AG08396 (cell line): Measurements from ENCODE around the gene AIG1.
A peak's percentile ranks its signal among the peaks of the same experiment; 100 is the strongest.
"Not testable (repeated sequence)": the region's sequence is repeated elsewhere in the genome, so short reads cannot be mapped to it uniquely, and the experiment has no call there.

Experiments
- DNase-seq: peaks from one replicate; pipeline ENCODE4 v3.0.0; 2012; ENCODE audit warnings: low spot score, mixed read lengths

AIG1 gene

DNA sequence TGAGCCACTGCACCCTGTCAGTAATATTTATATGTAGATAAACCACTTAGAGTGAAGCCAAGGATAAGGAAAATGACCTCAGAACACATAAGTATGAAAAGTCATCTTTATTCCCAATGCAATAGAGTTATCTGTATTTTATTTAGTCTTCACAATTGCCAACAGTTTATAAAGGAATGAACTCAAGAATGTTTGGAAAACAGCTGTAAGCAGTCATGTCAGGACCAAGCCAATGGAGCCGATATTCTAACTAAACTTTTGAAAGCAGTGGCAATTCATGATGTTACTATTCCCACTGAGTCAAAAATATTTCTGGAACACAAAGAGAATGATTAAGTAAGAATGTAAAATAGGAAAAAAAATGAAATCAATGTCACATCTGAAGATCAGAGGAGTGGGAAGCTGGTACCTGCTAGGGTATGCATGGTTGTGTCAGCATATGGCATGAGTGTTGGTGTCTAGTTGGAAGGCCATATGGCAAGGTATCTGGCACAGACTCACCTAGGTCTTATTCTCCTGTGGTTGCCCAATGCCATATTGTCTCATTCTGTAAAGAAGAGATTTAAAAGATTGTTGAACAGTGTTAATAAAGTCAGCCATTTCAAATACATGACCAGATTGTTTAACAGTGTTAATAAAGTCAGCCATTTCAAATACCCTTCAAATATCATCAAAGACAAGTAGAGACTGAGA is 271.6 kb downstream of the AIG1 start:
- DNase-seq = no peak

DNA sequence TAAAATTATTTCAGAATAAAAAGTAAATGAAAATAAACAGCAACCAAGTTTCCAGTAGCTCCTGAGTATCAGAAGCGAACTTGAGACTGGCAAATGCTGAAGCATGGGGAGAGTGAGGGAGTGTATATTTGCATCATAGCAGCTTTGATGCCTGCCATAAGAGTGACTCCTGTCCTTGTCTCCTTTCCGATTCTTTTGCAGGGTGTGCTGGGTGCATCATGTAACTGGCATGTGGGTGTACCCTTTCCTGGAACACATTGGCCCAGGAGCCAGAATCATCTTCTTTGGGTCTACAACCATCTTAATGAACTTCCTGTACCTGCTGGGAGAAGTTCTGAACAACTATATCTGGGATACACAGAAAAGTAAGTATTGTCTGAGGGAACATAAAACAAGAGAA is 272.4 kb downstream of the AIG1 start:
- DNase-seq = no peak

DNA sequence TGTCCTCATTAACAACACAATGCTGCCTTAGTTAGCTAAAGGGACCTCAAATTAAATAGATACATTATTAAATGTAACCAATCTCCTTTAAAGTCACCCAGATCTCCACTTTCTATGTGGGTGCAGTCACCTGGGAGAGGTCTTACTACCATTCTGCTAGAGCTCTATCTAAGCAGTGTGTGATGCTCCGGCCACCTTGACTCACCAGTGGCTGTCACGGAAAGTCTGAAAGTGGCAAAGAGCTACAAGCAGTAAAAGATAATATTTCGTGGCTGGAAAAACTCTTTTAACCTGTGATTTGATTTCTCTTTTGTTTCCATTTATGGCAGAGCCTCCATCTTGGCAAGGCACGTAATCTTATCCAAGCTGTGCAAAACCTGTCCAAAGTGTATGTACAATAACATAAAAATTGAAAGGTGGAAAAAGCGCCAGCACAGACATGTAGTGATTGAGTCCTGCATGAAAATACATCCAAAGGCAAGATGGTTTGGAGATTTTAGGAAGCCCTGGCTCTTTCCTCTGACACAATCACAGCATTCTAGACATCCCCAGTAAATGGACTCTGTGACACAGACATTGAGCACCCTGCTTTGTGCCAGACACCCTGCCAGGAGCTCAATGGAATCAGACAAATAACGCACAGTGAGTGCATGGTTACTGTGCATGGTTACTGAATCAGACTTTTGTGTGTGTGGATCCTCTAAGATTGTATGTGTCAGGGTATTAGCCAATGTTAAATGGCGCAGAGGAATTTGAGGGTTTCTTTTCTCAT is 273.2 kb downstream of the AIG1 start:
- DNase-seq = no peak

DNA sequence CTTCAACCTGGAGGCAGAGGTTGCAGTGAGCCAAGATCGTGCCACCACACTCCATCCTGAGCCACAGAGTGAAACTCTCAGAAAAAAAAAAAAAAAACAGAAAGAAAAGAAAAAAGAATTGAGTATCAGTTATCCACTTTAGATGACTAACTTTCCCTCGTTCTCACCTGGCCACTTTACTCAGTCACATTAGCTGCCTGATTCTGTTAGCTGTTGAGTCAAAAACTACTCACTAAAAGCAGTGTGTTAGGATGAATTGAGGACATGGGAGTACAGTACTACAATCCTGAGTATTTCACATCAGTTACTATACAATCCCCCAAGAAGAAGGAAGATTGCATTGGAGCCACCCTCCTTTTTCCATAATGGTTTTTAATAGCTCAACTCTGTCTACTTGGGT is 275.2 kb downstream of the AIG1 start:
- DNase-seq = no peak

DNA sequence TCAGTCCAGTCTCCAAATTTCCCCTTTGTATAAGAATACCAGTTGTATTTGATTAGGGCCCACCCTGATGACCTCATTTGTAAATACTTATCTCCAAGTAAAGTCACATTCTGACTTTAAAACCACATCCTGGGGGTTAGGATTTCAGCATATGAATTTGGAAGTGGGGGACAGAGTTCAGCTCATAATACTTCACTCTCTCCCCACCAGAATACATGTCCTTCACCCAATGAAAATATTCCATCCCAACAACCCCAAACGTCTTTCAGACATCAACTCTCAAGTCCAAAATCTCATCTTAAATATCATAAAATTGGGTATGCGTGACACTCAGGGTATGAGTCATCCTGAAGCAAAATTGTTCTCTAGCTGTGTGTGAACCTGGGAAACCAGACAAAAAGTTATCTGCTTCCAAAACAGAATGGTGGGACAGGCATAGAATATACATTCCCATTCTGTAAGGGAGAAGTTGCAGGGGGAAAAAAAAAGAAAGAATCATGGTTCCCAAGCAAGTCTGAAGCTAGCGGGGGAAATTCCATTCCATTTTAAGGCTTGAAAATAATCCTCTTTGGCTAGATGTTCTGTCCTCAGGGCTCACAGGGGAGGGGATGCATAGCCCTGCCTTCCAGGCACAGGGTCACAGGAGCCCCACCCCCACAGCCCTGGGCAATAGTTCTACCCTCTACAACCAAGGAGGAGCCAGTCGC is 275.9 kb downstream of the AIG1 start:
- no peak for DNase-seq

DNA sequence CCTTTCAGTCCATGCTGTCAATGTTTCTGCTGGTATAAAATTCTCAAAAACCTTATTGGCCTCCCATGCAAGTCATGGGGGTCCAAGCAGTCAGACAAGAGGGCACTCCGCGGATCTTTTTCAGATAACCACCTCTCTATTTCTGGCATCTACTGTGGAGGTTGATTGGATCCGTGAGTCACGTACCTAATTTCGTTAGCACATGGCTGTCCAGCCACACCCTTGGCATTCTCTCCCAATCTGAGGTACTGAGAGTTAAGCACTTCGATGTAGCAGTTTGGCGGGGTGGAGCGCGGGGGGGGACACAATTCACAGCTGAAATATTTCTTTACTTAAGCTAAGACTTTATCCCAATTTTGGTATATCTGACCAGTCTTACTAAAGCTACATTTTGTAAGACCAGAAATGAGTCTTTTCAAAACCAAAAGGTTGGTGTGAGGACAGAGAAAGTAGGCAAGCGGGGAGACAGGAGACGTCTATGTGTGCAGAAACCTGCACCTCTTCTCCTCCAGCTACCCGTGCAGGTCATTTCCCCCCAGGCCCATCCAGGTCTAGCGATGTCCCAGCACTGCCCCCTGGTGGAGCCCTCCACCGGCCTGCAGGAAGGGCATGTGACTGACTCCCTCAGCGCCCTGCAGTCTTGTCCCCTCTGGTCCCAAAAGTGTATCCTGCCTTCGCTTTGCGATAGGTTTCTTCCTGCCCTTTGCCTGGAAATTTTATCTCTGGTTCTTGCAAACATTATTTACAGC is 276.7 kb downstream of the AIG1 start:
- no peak for DNase-seq

DNA sequence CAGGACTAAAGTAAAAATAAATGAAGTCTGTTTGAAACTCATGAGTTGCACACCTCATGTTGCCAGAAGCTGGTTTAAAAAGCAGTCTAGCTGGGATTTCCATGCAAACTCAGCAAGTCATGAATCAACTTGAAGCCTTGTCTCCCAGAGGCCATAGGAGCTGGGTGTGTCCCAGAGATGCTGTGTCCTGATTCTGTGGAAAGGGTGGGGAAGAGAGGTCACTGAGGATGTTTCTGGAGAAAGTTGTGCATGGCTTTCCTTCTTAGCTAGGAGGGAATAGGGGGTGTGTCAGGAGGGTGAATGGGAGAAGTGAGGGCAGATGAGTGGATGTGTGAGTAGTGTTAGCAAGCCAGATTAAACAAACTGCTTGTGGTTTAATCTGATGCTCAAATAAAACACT is 278.5 kb downstream of the AIG1 start:
- DNase-seq = no peak

DNA sequence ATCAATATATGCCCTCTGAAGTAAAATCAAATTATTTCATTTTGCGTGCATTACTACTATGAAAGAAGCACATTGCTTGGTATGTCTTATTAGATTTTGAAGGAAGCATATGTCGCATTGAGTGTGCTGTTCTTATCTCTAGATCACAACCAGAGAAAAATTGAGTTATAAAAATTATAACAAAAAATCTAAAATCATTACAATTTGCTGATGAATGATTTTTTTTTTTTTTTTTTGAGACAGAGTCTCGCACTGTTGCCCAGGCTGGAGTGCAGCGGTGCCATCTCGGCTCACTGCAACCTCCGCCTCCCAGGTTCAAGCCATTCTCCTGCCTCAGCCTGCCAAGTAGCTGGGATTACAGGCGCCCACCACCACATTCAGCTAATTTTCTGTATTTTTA is 284.8 kb downstream of the AIG1 start:
- not testable (repeated sequence) for DNase-seq

DNA sequence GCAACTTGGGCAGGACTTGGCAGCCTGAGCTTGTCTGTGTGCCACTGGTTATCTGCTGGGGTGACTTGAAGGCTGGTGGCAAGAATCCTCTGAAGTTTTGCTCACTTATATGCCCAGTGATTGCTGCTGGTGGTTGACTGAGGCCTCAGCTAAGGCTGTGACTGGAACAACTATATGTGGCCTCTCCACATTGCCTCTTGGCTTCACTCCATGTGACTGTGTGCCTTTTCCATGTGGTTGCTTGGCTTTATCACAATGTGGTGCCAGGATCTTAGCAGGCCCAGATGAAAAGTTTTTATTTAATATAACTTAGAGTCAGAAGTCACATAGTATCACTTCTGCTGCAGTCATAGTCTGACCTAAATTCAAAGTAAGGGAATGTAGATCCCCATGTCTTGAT is 285.3 kb downstream of the AIG1 start:
- DNase-seq = no peak

DNA sequence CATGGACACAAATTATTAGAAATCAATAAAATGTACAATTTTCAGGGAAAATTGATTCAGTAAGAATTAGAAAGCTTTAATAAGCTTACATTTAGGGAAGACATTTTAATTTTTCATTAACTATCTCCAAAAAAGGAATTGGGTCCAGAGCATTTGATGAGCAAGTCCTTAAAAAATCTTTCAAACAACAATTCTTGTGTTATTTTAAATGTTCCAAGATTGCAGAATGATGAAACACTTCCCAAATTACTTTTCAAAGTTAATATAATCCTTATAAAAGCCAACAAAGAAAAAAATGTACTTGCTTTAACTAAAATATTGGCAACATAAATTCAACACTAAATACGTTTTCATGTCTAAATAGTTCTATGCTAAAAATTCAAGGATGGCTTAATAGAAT is 287.8 kb downstream of the AIG1 start:
- DNase-seq = no peak

DNA sequence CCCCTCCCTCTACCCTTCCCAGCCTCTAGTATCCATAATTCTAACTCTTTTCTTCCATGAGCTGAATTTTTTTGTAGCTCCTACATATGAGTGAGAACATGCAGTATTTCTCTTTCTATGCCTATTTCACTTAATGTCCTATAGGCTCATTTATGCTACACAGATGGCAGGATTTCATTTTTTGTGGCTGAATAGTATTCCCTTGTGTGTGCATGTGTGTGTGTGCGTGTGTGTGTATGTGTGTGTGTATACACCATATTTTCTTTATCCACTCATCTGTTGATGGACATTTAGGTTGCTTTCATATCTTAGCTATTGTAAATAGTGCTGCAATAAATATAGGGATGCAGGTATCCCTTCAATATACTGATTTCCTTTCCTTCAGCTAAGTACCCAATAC is 288.8 kb downstream of the AIG1 start:
- no peak for DNase-seq

DNA sequence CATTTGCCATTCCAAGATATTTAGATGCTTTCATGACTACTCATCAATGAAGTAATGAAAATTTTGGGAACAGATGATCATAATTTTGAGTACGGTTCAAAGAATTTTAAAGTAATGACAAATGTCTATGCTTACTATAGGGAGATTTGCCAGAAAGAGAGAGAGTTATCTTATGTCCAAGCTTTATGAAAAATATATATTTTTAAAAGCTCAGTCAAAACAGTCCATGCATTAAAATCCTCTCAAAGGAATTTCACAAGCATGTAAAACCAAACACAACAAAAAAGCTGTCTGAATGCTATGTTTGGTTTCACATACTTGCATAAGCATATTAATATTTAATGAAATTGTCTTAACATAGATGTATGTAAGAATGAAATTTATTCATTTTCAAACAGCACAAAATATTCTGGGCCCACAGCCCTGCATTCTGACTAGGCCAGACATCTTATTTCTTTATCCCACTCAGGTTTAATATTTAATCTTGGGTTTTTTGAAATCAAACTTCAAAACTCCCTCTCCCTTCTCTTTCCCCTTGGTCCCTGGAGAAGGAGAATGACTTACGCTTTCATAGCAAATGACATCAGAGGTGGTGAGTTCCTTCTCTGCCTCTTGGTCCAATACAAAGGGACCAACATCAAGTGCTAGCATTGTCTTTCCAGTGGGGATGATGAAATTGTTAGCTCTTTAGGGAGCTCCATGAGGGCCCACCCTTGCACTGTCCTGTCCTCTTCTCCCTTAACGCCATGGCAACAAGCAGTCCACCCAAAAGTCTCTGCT is 295.6 kb downstream of the AIG1 start:
- no peak for DNase-seq

DNA sequence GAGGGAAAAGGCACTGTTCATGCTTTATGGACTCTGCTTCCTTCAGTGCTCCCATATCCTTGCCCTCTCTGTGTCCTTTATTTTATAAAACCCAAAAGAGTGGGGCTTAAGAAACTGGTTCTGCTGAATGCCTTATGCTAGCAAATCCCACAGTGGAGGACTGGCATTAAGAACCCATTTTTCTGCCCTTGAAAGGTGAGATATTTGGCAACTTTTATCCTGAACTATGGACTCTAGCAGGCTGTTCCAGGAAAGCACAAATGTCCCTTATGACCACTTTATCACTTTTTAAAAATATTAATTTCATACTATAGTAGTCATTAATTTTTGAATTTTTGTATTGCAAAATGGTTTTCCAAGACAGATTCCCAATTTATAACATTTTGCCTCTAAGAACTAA is 296.5 kb downstream of the AIG1 start:
- DNase-seq = no peak

DNA sequence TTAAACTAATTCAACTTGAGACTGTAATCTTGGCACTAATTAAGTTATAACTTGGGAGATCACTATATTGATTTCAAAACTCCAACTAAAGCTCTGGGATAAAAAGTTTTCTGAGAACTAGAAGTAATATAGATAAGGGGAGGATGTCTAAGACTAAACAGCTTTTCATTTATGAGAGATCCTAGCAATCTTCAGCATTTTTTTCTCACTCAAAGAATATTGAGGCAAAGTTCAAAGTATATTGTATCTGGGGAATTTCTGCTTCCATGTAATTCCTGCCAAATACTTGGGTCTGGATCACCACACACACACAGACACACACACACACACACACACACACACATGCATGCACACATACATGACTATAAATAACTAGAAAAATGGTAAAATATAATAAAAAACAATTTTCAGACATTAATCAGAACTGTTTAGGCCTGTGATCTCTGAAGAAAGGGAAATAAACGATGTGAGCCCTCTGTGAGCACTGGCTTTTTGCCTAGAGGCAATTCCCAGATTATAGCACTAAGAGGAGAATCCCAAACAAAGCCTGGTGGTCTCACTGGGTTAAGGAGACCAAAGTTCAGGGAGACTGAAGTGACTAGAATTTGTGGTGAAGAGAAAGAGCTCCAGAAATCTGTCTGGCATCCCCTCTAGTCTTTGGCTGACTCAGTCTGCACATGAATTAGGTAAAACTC is 297.0 kb downstream of the AIG1 start:
- DNase-seq = no peak

DNA sequence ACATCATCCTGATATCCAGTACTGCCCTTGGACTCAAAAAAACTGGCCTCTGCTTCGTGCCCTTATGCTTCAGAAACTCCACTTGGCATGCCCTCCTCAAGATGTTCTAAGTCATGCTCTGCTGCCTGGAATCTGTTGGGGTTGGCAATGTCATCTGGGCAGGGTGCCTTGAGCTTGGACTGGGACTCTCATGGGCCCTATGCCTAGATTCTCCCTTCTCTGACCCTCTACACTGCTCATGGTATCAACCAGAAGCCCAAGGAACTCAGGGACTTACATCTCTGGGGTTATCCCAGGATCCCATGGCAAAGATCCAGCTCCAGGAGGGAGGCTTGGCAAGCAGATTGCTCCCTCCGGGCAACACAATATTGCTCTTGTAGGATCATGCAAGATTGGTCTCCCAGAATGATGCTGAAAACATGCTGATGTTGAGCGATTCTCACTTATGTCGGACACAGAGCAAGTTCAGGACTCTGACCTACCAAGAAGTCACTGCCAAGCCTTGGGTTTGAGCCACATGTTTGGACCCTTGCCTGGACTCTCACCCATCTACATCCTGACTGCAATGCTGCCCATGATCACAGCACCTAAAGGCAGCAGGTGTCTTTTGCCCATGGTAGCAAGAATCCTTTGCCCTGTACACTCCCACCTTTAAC is 301.0 kb downstream of the AIG1 start:
- no peak for DNase-seq

DNA sequence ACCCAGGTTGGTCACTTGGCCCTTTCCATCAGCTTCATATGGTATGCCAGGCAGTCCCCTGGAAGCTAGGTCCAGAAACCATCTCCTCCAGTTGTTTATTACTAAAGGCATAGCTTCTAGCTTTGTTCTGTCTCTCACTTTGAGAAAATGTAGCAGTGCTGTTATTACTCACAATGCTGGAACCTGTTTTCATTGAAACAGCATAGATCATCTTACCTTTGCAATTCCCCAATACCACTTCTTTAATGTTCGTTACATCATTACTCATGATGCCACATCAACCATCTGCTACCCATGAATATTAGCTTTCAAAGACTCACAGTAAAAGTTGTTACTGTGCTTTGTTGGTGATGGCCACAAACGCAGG is 301.5 kb downstream of the AIG1 start:
- no peak for DNase-seq

DNA sequence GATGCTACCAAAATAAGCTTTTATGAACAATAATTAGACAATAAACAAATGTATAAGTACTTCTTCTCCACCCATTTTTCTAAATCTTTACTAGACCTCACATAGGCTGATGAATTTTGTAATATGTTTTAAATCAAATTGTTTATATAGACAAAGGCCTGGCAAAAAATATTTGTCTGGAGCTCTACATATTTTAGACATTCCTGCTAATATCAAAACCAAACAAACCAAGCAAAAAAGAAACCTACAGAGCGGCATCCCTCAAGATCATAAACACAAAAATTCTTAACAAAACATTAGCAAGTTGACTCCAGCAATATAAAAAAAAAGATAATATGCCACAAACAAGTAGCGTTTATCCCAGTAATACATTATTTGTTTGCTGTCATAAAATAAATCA is 302.6 kb downstream of the AIG1 start:
- no peak for DNase-seq

DNA sequence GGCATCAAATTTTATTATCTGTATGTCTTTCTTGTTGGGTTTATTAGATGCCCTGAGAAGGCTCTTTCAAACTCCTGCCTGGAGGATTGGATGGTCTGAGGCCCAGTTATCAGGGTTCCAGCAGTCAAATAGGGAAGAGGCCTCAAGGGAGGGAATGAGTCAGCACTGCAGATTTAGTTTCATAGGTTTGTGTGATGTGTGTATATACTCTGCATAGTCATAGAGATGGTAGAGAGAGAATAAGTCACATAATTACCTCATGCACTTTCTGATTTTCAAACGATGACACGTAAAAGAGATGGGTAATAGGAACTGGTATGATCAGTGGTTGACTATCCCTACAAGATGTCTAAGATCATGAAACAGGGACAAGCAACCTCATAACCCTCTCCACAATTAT is 307.7 kb downstream of the AIG1 start:
- DNase-seq = peak; percentile 20

DNA sequence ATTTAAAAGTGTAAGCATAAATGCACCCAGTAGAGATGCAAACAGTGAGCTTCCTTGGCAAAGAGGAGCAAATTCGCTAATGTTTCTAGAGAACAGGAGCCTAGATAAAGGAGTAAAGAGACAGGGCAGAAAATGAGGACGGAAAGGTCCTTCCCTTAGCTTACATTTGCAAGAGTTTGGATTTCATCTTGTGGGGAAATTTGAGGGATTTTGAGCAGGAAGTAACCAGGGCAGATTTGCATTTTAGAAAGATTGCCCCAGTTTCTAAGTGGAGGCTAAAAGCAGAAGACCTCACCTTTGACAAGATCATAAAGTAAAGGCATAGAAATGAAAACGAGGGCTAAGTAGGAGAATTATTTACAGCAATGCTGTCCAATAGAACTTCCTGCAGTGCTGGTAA is 309.3 kb downstream of the AIG1 start:
- no peak for DNase-seq

DNA sequence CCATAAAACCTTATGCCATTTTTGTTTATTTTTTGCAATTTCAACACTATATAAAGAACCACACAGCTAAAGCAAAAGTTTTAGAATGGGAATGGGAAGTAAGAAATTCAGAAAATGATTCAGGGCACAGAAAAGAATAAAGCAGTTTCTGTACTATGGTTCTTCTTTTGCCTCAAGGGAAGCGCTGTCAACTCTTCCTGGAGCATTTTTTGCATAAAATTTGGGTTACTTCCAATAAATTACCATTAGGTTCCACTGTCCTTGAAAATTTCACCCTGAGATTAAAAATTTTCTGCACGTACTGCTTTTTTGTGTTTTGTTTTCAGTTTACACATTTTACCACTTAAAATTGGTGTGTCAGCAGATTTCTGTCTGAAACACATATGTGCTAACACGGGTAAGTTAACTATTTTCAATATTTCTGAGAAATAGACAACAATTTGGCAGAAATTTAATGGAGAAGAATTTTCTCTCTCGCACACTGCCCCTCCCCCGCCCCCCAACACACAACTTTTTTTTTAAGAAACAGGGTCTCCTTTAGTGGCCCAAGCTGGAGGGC is 310.2 kb downstream of the AIG1 start:
- DNase-seq = no peak
